Measurements from ENCODE around the gene CLEC11A.

DNA sequence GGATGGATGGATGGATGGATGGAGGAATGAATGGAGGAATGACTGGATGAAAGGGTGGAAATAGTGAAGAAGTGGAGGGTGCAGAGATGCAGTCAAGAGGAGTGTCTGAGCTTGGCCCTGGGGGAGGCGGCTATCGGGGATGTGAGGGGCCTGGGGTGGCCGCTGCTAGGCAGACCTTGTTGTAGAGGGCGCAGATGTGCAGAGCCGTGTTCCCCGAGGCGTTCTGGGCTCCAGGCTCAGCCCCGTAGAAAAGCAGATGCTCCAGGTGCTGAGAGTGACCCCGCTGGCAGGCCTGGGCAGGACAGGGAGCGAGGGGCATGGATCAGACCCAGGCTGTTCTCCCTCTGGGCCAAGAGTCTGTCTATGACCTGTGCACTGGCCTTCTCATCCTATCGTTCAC is 12.0 kb upstream of the CLEC11A start:
- TF ChIP-seq, protein P1, sequence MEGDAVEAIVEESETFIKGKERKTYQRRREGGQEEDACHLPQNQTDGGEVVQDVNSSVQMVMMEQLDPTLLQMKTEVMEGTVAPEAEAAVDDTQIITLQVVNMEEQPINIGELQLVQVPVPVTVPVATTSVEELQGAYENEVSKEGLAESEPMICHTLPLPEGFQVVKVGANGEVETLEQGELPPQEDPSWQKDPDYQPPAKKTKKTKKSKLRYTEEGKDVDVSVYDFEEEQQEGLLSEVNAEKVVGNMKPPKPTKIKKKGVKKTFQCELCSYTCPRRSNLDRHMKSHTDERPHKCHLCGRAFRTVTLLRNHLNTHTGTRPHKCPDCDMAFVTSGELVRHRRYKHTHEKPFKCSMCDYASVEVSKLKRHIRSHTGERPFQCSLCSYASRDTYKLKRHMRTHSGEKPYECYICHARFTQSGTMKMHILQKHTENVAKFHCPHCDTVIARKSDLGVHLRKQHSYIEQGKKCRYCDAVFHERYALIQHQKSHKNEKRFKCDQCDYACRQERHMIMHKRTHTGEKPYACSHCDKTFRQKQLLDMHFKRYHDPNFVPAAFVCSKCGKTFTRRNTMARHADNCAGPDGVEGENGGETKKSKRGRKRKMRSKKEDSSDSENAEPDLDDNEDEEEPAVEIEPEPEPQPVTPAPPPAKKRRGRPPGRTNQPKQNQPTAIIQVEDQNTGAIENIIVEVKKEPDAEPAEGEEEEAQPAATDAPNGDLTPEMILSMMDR (conservative IDR thresholded peaks at IDR 0.05; ENCODE audit: low read length), result no peak
- TF ChIP-seq EZH2phosphoT487 (IDR thresholded peaks at IDR 0.05; ENCODE audit: borderline replicate concordance, low read depth, low read length), result no peak

Measured in OCI-LY7 (cell line).